Heart left ventricle (tissue), 16 donors: ENCODE measurements around the gene FOXF2. TPM values are rescaled to one million over a fixed set of nuclear protein-coding genes. Genes with fewer than 3 reads are reported as not detected.
"Not testable (repeated sequence)": the region's sequence is repeated elsewhere in the genome, so short reads cannot be mapped to it uniquely, and the experiment has no call there.

Source experiments
- ATAC-seq, 4 donors: fragments of 200-7000 bp; cut with Tn5 transposase; one replicate each; pipeline ENCODE4 v1.9.1; 2020 to 2022; ENCODE audit warnings: moderate library complexity in 4 of 4, mild to moderate bottlenecking in 3 of 4, moderate number of reproducible peaks in 1 of 4
- DNase-seq, 5 donors: peaks; one replicate each; pipeline ENCODE4 v3.0.0-alpha.2; 2020
- H3K27ac ChIP-seq, 12 donors: fragments of 200-600 bp; sonication (generic) in 4 of 12; one replicate each; pipeline versions ENCODE4 v1.5.0 to v1.8.0; 2016 to 2022; ENCODE audit warnings: mild to moderate bottlenecking in 2 of 12
- H3K27me3 ChIP-seq, 9 donors: fragments of 200-600 bp; sonication (generic) in 2 of 9; one replicate each; pipeline versions ENCODE4 v1.5.1 to v1.8.0; 2016 to 2022; ENCODE audit warnings: mild to moderate bottlenecking in 3 of 9
- H3K36me3 ChIP-seq, 9 donors: fragments of 200-600 bp; sonication (generic) in 2 of 9; one replicate each; pipeline versions ENCODE4 v1.5.0 to v1.8.0; 2018 to 2022; ENCODE audit warnings: mild to moderate bottlenecking in 2 of 9
- H3K4me1 ChIP-seq, 12 donors: fragments of 200-600 bp; sonication (generic) in 4 of 12; one replicate each; pipeline versions ENCODE4 v1.5.0 to v1.8.0; 2016 to 2022; ENCODE audit warnings: mild to moderate bottlenecking in 3 of 12
- H3K4me3 ChIP-seq, 12 donors: fragments of 200-600 bp; sonication (generic) in 4 of 12; one replicate each; pipeline versions ENCODE4 v1.5.0 to v1.8.0; 2017 to 2022; ENCODE audit warnings: mild to moderate bottlenecking in 9 of 12, moderate library complexity in 4 of 12
- H3K9me3 ChIP-seq, 12 donors: fragments of 200-600 bp; sonication (generic) in 4 of 12; one replicate each; pipeline versions ENCODE4 v1.5.0 to v1.8.0; 2016 to 2022; ENCODE audit warnings: mild to moderate bottlenecking in 1 of 12
- CTCF ChIP-seq, 12 donors: fragments of 200-600 bp; sonication (generic) in 4 of 12; IDR thresholded peaks; one replicate each; pipeline versions ENCODE4 v1.5.0 to v1.8.0; 2018 to 2022; ENCODE audit warnings: antibody characterized with exemption in 12 of 12, mild to moderate bottlenecking in 5 of 12
- POLR2A ChIP-seq, 2 donors: fragments of 450-650 bp; IDR thresholded peaks; one replicate each; pipeline ENCODE4 v1.6.1; 2017; ENCODE audit warnings: antibody characterized with exemption in 2 of 2, mild to moderate bottlenecking in 2 of 2, moderate library complexity in 2 of 2
- WGBS, 4 donors: extraction: QIAGEN DNeasy Blood & Tissue Kit in 2 of 4; methylation state at CpG; one replicate each; pipeline versions ENCODE4 v1.1.5 to v1.1.7; 2013 to 2018; 5-methylcytosine and 5-hydroxymethylcytosine counted together
- intact Hi-C, 10 donors: fragments of 100-400 bp; cut with DNase I; formaldehyde crosslinking; loops; one replicate each; pipeline versions ENCODE4 v1.11.1 to v1.14.2; 2022
- polyA plus RNA-seq, 2 donors: library from polyadenylated mRNA; stranded (reverse); fragments of 200-250 nt; gene quantifications; one replicate each; pipeline ENCODE4 v1.2.3, GENCODE V29; 2013
- total RNA-seq, 9 donors: library from RNA; depleted of rRNA in 2 of 9; stranded (reverse); fragments of >200 nt in 2 of 9; fragmentation: NEBNext Ultra II Directional in 3 of 9; extraction: Animal tissue kit (Norgen Biotek cat#: 25700) in 3 of 9; gene quantifications; one replicate each; pipeline versions ENCODE4 v1.1.0 to v1.2.4, GENCODE V29; 2016 to 2023
- donor health status: ischemic (EF 13 %, LVEDD 7.1; RV severe dilation, severe dysfunction).
- donor health status: healthy with polysubstance abuse.
- donor health status: DM: no; HTN: yes; CAD: no.
- donor health status: DM: no; HTN: no; CAD: no.
- donor health status: ischemic (EF 25% LVEDD 6.9; RV normal size, moderate dysfunction).
- donor health status: ischemic (EF 25% LVEDD 5.7; RV mildly dilated, moderate dysfunction).
- donor health status: healthy.
- donor health status: DM: yes; HTN: yes; CAD: no.
- donor health status: ischemic (EF 35%, LVEDD 5.7; RV mildly dilated, moderate dysfunction).
- donor health status: nonischemic (EF 11% LVEDD 7.7; RV severe dilation, severe dysfunction).
- donor health status: DM: yes; HTN: yes; CAD: no.
- donor health status: PGD.
- donor health status: ischemic (EF 29% LVEDD 5.4; RV normal size, mild dysfunction).
- donor health status: nonischemic (EF 23%, LVEDD 6.1; RV moderate dilation, normal function).

The FOXF2 gene
- total and polyA plus RNA-seq, 11 donors = 0.09 to 0.35 (median 0.16) TPM; not detected in 2

GRCh38 chr6:1365686-1366085 is 23.7 kb upstream of the FOXF2 start:
- H3K9me3 ChIP-seq = peaks cover 0 to 6% (median 0%) of the 10 kb centered on the region in 12 donors
- 74 to 84% (median 77%) methylated on average over 6 of the region's 6 CpGs for WGBS, 4 donors
- no peaks in the 10 kb centered on the region for H3K36me3 ChIP-seq
- H3K4me1 ChIP-seq = peaks cover 0 to 3% (median 0%) of the 10 kb centered on the region in 12 donors
- no peak overlapping the region for H3K4me3 ChIP-seq
- H3K27me3 ChIP-seq = peaks cover 0 to 28% (median 11%) of the 10 kb centered on the region in 9 donors
- DNase-seq (no peak), ATAC-seq (no peak)
- intact Hi-C loops = no loop called here
- no peak overlapping the region for H3K27ac ChIP-seq
- TF ChIP-seq CTCF (IDR thresholded peaks at IDR 0.05) = no peak
- no peak for TF ChIP-seq POLR2A (IDR thresholded peaks at IDR 0.05)

GRCh38 chr6:1367771-1368170 is 21.6 kb upstream of the FOXF2 start:
- TF ChIP-seq POLR2A (IDR thresholded peaks at IDR 0.05) (no peak), CTCF (IDR thresholded peaks at IDR 0.05) (no peak)
- H3K27me3 ChIP-seq = peaks cover 0 to 27% (median 14%) of the 10 kb centered on the region in 9 donors
- peaks cover 0 to 3% (median 0%) of the 10 kb centered on the region in 12 donors for H3K4me1 ChIP-seq
- 88 to 92% (median 91%) methylated on average over 9 of the region's 9 CpGs for WGBS, 4 donors
- no peaks in the 10 kb centered on the region for H3K36me3 ChIP-seq
- ATAC-seq (no peak), DNase-seq (no peak)
- H3K27ac ChIP-seq = no peak overlapping the region
- intact Hi-C loops = no loop called here
- peaks cover 0 to 25% (median 4%) of the 10 kb centered on the region in 12 donors for H3K9me3 ChIP-seq
- H3K4me3 ChIP-seq = no peak overlapping the region

- intact Hi-C loops = no loop called here
- H3K9me3 ChIP-seq = peaks cover 0 to 27% (median 5%) of the 10 kb centered on the region in 12 donors
- H3K27me3 ChIP-seq = peaks cover 0 to 38% (median 14%) of the 10 kb centered on the region in 9 donors
- H3K27ac ChIP-seq = no peak overlapping the region
- 73 to 88% (median 84%) methylated on average over 9 of the region's 9 CpGs for WGBS, 4 donors
- DNase-seq (no peak), ATAC-seq (no peak)
- no peaks in the 10 kb centered on the region for H3K36me3 ChIP-seq
- H3K4me3 ChIP-seq = no peak overlapping the region
- no peaks in the 10 kb centered on the region for H3K4me1 ChIP-seq
- TF ChIP-seq POLR2A (IDR thresholded peaks at IDR 0.05) (no peak), CTCF (IDR thresholded peaks at IDR 0.05) (no peak)
Measured at GRCh38 chr6:1368940-1369339, 20.4 kb upstream of the FOXF2 start.

DNA sequence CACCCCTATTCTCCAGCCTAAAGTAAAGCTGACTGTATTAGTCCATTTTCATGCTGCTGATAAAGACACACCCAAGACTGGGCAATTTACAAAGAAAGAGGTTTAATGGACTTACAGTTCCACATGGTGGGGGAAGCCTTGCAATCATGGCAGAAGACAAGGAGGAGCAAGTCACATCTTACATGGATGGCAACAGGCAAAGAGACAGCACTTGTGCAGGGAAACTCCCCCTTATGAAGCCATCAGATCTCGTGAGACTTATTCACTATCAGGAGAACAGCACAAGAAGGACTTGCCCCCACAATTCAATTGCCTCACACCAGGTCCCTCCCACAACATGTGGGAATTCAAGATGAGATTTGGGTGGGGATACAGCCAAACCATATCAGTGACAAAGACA is 19.7 kb upstream of the FOXF2 start:
- intact Hi-C loops = loop anchor here in 1 of 10 donors (10.0 kb wide), 1 partner anchor 455 kb away; no protein-coding TSS in a partner anchor
- ATAC-seq, H3K4me1 ChIP-seq, H3K4me3 ChIP-seq, H3K36me3 ChIP-seq, H3K27ac ChIP-seq, DNase-seq: not testable (repeated sequence)
- 57 to 91% (median 67%) methylated on average over 1 of the region's 1 CpG for WGBS, 4 donors
- Histone ChIP-seq H3K9me3 (peaks cover 0 to 27% (median 5%) of the 10 kb centered on the region in 12 donors), H3K27me3 (peaks cover 0 to 46% (median 17%) of the 10 kb centered on the region in 9 donors)

- H3K27ac ChIP-seq = no peak overlapping the region
- no peak overlapping the region for H3K4me3 ChIP-seq
- peaks cover 5 to 59% (median 38%) of the 10 kb centered on the region in 9 donors for H3K27me3 ChIP-seq
- no peaks in the 10 kb centered on the region for H3K36me3 ChIP-seq
- no peak for DNase-seq
- no peak for ATAC-seq
- 38 to 67% (median 54%) methylated on average over 1 of the region's 1 CpG for WGBS, 4 donors
- H3K4me1 ChIP-seq = no peaks in the 10 kb centered on the region
- TF ChIP-seq POLR2A (IDR thresholded peaks at IDR 0.05) (no peak), CTCF (IDR thresholded peaks at IDR 0.05) (no peak)
- peaks cover 0 to 27% (median 5%) of the 10 kb centered on the region in 12 donors for H3K9me3 ChIP-seq
- intact Hi-C loops = loop anchor here in 1 of 10 donors (10.0 kb wide), 1 partner anchor 457 kb away; no protein-coding TSS in a partner anchor
Measured at GRCh38 chr6:1371933-1372332, 17.4 kb upstream of the FOXF2 start.
